Renal cortex interstitium (tissue), 11 donors: ENCODE data around the gene LMBR1L. TPM values are rescaled to one million over a fixed set of nuclear protein-coding genes. Genes with fewer than 3 reads are reported as not detected.
A peak's percentile ranks its signal among the peaks of the same experiment; 100 is the strongest.
"Not testable (repeated sequence)": the region's sequence is repeated elsewhere in the genome, so short reads cannot be mapped to it uniquely, and the experiment has no call there.

Source experiments
- DNase-seq, 11 donors: peaks; one replicate each; pipeline ENCODE4 v3.0.0-alpha.2; 2013; ENCODE audit warnings: low read depth in 9 of 11, low spot score in 4 of 11; ENCODE audit errors: extremely low read depth in 1 of 11
- polyA plus RNA-seq, 3 donors: library from polyadenylated mRNA; unstranded; fragments of 120-200 nt; gene quantifications; one replicate each; pipeline ENCODE4 v1.2.1, GENCODE V29; 2013; ENCODE audit not compliant: insufficient read length in 3 of 3

The LMBR1L gene
- polyA plus RNA-seq, 3 donors: 72.3 to 116 (median 76.4) TPM

- no peak for DNase-seq
These were observed 18.4 kb downstream of the LMBR1L start for GRCh38 chr12:49092086-49092815.

GRCh38 chr12:49091836-49092085, 18.9 kb downstream of the LMBR1L start:
- no peak for DNase-seq

GRCh38 chr12:49091056-49091835, 19.4 kb downstream of the LMBR1L start:
- no peak for DNase-seq

GRCh38 chr12:49089821-49090773, 20.6 kb downstream of the LMBR1L start:
- no peak for DNase-seq

- DNase-seq: no peak
These were observed 21.7 kb downstream of the LMBR1L start for GRCh38 chr12:49088932-49089330.

GRCh38 chr12:49088150-49088931, 22.3 kb downstream of the LMBR1L start:
- peak in 5 of 11 donors; percentile 67 to 84 (median 74) for DNase-seq

- no peak for DNase-seq
These were observed 24.5 kb downstream of the LMBR1L start for GRCh38 chr12:49086116-49086515.

GRCh38 chr12:49084438-49084837, 26.2 kb downstream of the LMBR1L start:
- DNase-seq: no peak

- DNase-seq: no peak
These were observed 30.9 kb downstream of the LMBR1L start for GRCh38 chr12:49079793-49080192.

- no peak for DNase-seq
These were observed 39.7 kb downstream of the LMBR1L start for GRCh38 chr12:49070971-49071370.

GRCh38 chr12:49069507-49070346, 40.9 kb downstream of the LMBR1L start, which contains the start of gene RHEBL1:
RHEBL1 (minus strand) TSS chr12:49069979; CDS start chr12:49069785, 194 bp downstream.
- peak; percentile 85 to 96 (median 94) for DNase-seq

- no peak for DNase-seq
These were observed 41.7 kb downstream of the LMBR1L start for GRCh38 chr12:49068879-49069506.

- no peak for DNase-seq
These were observed 44.5 kb downstream of the LMBR1L start for GRCh38 chr12:49066120-49066519.

GRCh38 chr12:49064767-49065152, 45.9 kb downstream of the LMBR1L start:
- no peak for DNase-seq

- DNase-seq: not testable (repeated sequence)
These were observed 48.7 kb downstream of the LMBR1L start for GRCh38 chr12:49061916-49062315.

- no peak for DNase-seq
These were observed 49.4 kb downstream of the LMBR1L start for GRCh38 chr12:49061157-49061650.
